NCI-H226 (cell line): ENCODE data around the gene LRRC53.

ENCODE experiments used
- DNase-seq: peaks from one replicate; pipeline ENCODE4 v3.0.0-alpha.2; 2015

LRRC53 gene

GRCh38 chr1:74502432-74502831 is 10.0 kb downstream of the LRRC53 start:
- DNase-seq: no peak

GRCh38 chr1:74498901-74499300 is 13.5 kb downstream of the LRRC53 start:
- DNase-seq: no peak

GRCh38 chr1:74496669-74497068 is 15.7 kb downstream of the LRRC53 start:
- DNase-seq: no peak

GRCh38 chr1:74486036-74486435 is 26.4 kb downstream of the LRRC53 start:
- no peak for DNase-seq

- no peak for DNase-seq
These were observed 26.8 kb downstream of the LRRC53 start for GRCh38 chr1:74485622-74486021.

GRCh38 chr1:74481607-74482006 is 30.8 kb downstream of the LRRC53 start:
- no peak for DNase-seq

- no peak for DNase-seq
These were observed 32.3 kb downstream of the LRRC53 start for GRCh38 chr1:74480068-74480467.

- no peak for DNase-seq
These were observed 33.4 kb downstream of the LRRC53 start for GRCh38 chr1:74478979-74479378.

- DNase-seq: no peak
These were observed 37.8 kb downstream of the LRRC53 start for GRCh38 chr1:74474585-74474984.

- no peak for DNase-seq
These were observed 40.9 kb downstream of the LRRC53 start for GRCh38 chr1:74471470-74471869.

GRCh38 chr1:74470936-74471335 is 41.5 kb downstream of the LRRC53 start:
- DNase-seq: no peak

- no peak for DNase-seq
These were observed 42.2 kb downstream of the LRRC53 start for GRCh38 chr1:74470251-74470650.

GRCh38 chr1:74468982-74469603 is 43.3 kb downstream of the LRRC53 start:
- no peak for DNase-seq

GRCh38 chr1:74467786-74468377 is 44.5 kb downstream of the LRRC53 start:
- no peak for DNase-seq

- DNase-seq: no peak
These were observed 47.2 kb downstream of the LRRC53 start for GRCh38 chr1:74465193-74465681.

GRCh38 chr1:74464037-74464436 is 48.4 kb downstream of the LRRC53 start:
- no peak for DNase-seq

- DNase-seq: no peak
These were observed 49.0 kb downstream of the LRRC53 start for GRCh38 chr1:74463333-74463988.

- no peak for DNase-seq
These were observed 55.2 kb downstream of the LRRC53 start for GRCh38 chr1:74457253-74457652.

- no peak for DNase-seq
These were observed 57.0 kb downstream of the LRRC53 start for GRCh38 chr1:74455390-74455789.

GRCh38 chr1:74453277-74453676 is 59.1 kb downstream of the LRRC53 start:
- DNase-seq: no peak

GRCh38 chr1:74452035-74452434 is 60.4 kb downstream of the LRRC53 start:
- no peak for DNase-seq

- no peak for DNase-seq
These were observed 75.4 kb downstream of the LRRC53 start for GRCh38 chr1:74437035-74437434.

- no peak for DNase-seq
These were observed 76.3 kb downstream of the LRRC53 start for GRCh38 chr1:74436078-74436477.

GRCh38 chr1:74434321-74434720 is 78.1 kb downstream of the LRRC53 start:
- no peak for DNase-seq
